Hepatocyte (in vitro differentiated cells): ENCODE results near the gene KIF13A.
"Not testable (repeated sequence)": the region's sequence is repeated elsewhere in the genome, so short reads cannot be mapped to it uniquely, and the experiment has no call there.

Source experiments
- EZH2 ChIP-seq: fragments of 200-600 bp; sonication (generic); IDR thresholded peaks from 2 replicates; pipeline ENCODE4 v1.6.1; 2016; ENCODE audit warnings: antibody characterized with exemption, mild to moderate bottlenecking, borderline replicate concordance
- EZH2phosphoT487 ChIP-seq: fragments of 200-600 bp; sonication (generic); IDR thresholded peaks from one replicate; pipeline ENCODE4 v1.6.1; 2018; ENCODE audit warnings: antibody characterized with exemption, mild to moderate bottlenecking, low read depth, moderate library complexity; ENCODE audit not compliant: unreplicated experiment, severe bottlenecking
- TF ChIP-seq, protein P1 (sequence below): fragments of 200-600 bp; sonication (generic); IDR thresholded peaks from 2 replicates; pipeline ENCODE4 v1.5.1; 2016; ENCODE audit warnings: antibody characterized with exemption, mild to moderate bottlenecking; ENCODE audit not compliant: poor library complexity

GRCh38 chr6:17744757-17745308, 242.6 kb downstream of the KIF13A start:
- TF ChIP-seq, protein P1, sequence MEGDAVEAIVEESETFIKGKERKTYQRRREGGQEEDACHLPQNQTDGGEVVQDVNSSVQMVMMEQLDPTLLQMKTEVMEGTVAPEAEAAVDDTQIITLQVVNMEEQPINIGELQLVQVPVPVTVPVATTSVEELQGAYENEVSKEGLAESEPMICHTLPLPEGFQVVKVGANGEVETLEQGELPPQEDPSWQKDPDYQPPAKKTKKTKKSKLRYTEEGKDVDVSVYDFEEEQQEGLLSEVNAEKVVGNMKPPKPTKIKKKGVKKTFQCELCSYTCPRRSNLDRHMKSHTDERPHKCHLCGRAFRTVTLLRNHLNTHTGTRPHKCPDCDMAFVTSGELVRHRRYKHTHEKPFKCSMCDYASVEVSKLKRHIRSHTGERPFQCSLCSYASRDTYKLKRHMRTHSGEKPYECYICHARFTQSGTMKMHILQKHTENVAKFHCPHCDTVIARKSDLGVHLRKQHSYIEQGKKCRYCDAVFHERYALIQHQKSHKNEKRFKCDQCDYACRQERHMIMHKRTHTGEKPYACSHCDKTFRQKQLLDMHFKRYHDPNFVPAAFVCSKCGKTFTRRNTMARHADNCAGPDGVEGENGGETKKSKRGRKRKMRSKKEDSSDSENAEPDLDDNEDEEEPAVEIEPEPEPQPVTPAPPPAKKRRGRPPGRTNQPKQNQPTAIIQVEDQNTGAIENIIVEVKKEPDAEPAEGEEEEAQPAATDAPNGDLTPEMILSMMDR = not testable (repeated sequence)
- not testable (repeated sequence) for TF ChIP-seq EZH2, EZH2phosphoT487
